Natural killer cell (primary cell): ENCODE data around the gene IL17RE. TPM values are rescaled to one million over a fixed set of nuclear protein-coding genes. Genes with fewer than 3 reads are reported as not detected.

Source experiments
- ATAC-seq, 3 donors: fragments of 150-1000 bp in 2 of 3; fragments of 200-7000 bp in 1 of 3; cut with Tn5 transposase; 1 replicate in 1 of 3; 2 replicates in 2 of 3; pipeline ENCODE4 v1.10.0; 2021; ENCODE audit warnings: mild to moderate bottlenecking in 2 of 3, moderate library complexity in 2 of 3
- DNase-seq, 2 donors: peaks; one replicate each; pipeline versions ENCODE4 v3.0.0 to v3.0.0-alpha.2; 2013 to 2021; ENCODE audit warnings: mixed read lengths in 1 of 2
- H3K27ac ChIP-seq: one replicate; pipeline ENCODE4 v1.5.1; 2013; ENCODE audit warnings: mild to moderate bottlenecking, low read length
- H3K27me3 ChIP-seq: one replicate; pipeline ENCODE4 v1.6.1; 2013; ENCODE audit warnings: low read length; ENCODE audit not compliant: control insufficient read depth, insufficient read depth
- H3K36me3 ChIP-seq: one replicate; pipeline ENCODE4 v1.6.1; 2013; ENCODE audit warnings: low read length; ENCODE audit not compliant: control insufficient read depth, insufficient read depth
- H3K4me1 ChIP-seq: one replicate; pipeline ENCODE4 v1.6.1; 2013; ENCODE audit warnings: low read length; ENCODE audit not compliant: control insufficient read depth, insufficient read depth
- H3K4me3 ChIP-seq: one replicate; pipeline ENCODE4 v1.5.1; 2013; ENCODE audit warnings: low read length
- H3K9me3 ChIP-seq: one replicate; pipeline ENCODE4 v1.6.1; 2013; ENCODE audit warnings: low read length; ENCODE audit not compliant: control insufficient read depth, insufficient read depth
- H3K27ac Mint-ChIP-seq, 2 donors: one replicate each; pipeline ENCODE4 v1.8.0; 2022; ENCODE audit warnings: mild to moderate bottlenecking in 2 of 2, mixed read lengths in 2 of 2, moderate library complexity in 1 of 2
- H3K27me3 Mint-ChIP-seq, 2 donors: one replicate each; pipeline ENCODE4 v1.8.0; 2022; ENCODE audit warnings: low read depth in 2 of 2, mixed read lengths in 2 of 2
- H3K36me3 Mint-ChIP-seq: one replicate; pipeline ENCODE4 v1.8.0; 2022; ENCODE audit warnings: mixed read lengths
- H3K4me1 Mint-ChIP-seq, 2 donors: one replicate each; pipeline ENCODE4 v1.8.0; 2022; ENCODE audit warnings: mixed read lengths in 2 of 2
- H3K4me3 Mint-ChIP-seq: one replicate; pipeline ENCODE4 v1.8.0; 2022; ENCODE audit warnings: mild to moderate bottlenecking, moderate library complexity, mixed read lengths
- H3K9me3 Mint-ChIP-seq, 2 donors: one replicate each; pipeline ENCODE4 v1.8.0; 2022; ENCODE audit warnings: mixed read lengths in 2 of 2
- CTCF ChIP-seq: fragments of 200-600 bp; IDR thresholded peaks from one replicate; pipeline ENCODE4 v1.8.0; 2022; ENCODE audit warnings: antibody characterized with exemption
- WGBS: methylation state at CpG from one replicate; pipeline ENCODE4 v1.1.7; 2013; ENCODE audit warnings: missing lambda C conversion rate; ENCODE audit not compliant: insufficient coverage; 5-methylcytosine and 5-hydroxymethylcytosine counted together
- intact Hi-C: fragments of 100-400 bp; cut with micrococcal nuclease; formaldehyde crosslinking; loops from one replicate; pipeline ENCODE4 v1.14.2; 2022
- total RNA-seq, 4 donors: library from RNA; stranded (reverse); fragments of 120-200 nt in 1 of 4; gene quantifications; one replicate each; pipeline versions ENCODE4 v1.2.3 to v1.2.4, GENCODE V29; 2013 to 2022

The IL17RE gene
- total RNA-seq, 3 donors from 2014 or later (not counting 1 experiment from before 2014, with no cell fraction given), result 0.28 to 2.5 (median 1.5) TPM

GRCh38 chr3:9948586-9948985 lies 45.9 kb downstream of the IL17RE start:
- Histone ChIP-seq H3K4me3 (no peak overlapping the region), H3K4me1 (peaks cover 23% of the 10 kb centered on the region), H3K9me3 (no peaks in the 10 kb centered on the region), H3K27ac (no peak overlapping the region), H3K36me3 (no peaks in the 10 kb centered on the region), H3K27me3 (no peaks in the 10 kb centered on the region)
- intact Hi-C loops, result no loop called here
- 85% methylated on average over 3 of the region's 3 CpGs for WGBS
- Mint-ChIP-seq H3K9me3 (no peaks in the 10 kb centered on the region), H3K4me1 (peaks cover 21 to 24% of the 10 kb centered on the region in 2 donors), H3K27me3 (no peaks in the 10 kb centered on the region), H3K4me3 (no peak overlapping the region), H3K27ac (no peak overlapping the region), H3K36me3 (no peaks in the 10 kb centered on the region)
- ATAC-seq, result no peak
- no peak for DNase-seq
- TF ChIP-seq CTCF, result no peak

GRCh38 chr3:9949115-9949514 lies 46.5 kb downstream of the IL17RE start:
- Histone ChIP-seq H3K9me3 (no peaks in the 10 kb centered on the region), H3K4me1 (peaks cover 23% of the 10 kb centered on the region), H3K4me3 (no peak overlapping the region), H3K36me3 (no peaks in the 10 kb centered on the region), H3K27me3 (no peaks in the 10 kb centered on the region), H3K27ac (no peak overlapping the region)
- no peak for TF ChIP-seq CTCF
- ATAC-seq, result no peak
- no peak overlapping the region for H3K4me3 Mint-ChIP-seq
- no peaks in the 10 kb centered on the region for H3K36me3 Mint-ChIP-seq
- H3K9me3 Mint-ChIP-seq, result no peaks in the 10 kb centered on the region
- H3K4me1 Mint-ChIP-seq, result peaks cover 21 to 24% of the 10 kb centered on the region in 2 donors
- DNase-seq, result no peak
- H3K27ac Mint-ChIP-seq, result no peak overlapping the region
- no peaks in the 10 kb centered on the region for H3K27me3 Mint-ChIP-seq
- intact Hi-C loops, result no loop called here
- WGBS, result 95% methylated on average over 7 of the region's 7 CpGs

GRCh38 chr3:9949626-9950025 lies 47.0 kb downstream of the IL17RE start:
- Mint-ChIP-seq H3K27me3 (no peaks in the 10 kb centered on the region), H3K4me3 (no peak overlapping the region), H3K36me3 (no peaks in the 10 kb centered on the region), H3K27ac (no peak overlapping the region), H3K4me1 (peaks cover 21 to 24% of the 10 kb centered on the region in 2 donors), H3K9me3 (no peaks in the 10 kb centered on the region)
- intact Hi-C loops, result no loop called here
- Histone ChIP-seq H3K27ac (no peak overlapping the region), H3K9me3 (no peaks in the 10 kb centered on the region), H3K36me3 (no peaks in the 10 kb centered on the region), H3K4me3 (no peak overlapping the region), H3K27me3 (no peaks in the 10 kb centered on the region), H3K4me1 (peaks cover 23% of the 10 kb centered on the region)
- no peak for TF ChIP-seq CTCF
- no peak for DNase-seq
- no peak for ATAC-seq
- 93% methylated on average over 9 of the region's 9 CpGs for WGBS

GRCh38 chr3:9951126-9951525 lies 48.5 kb downstream of the IL17RE start:
- Mint-ChIP-seq H3K4me3 (peak overlapping the region; percentile 92), H3K27me3 (no peaks in the 10 kb centered on the region), H3K4me1 (peaks cover 20 to 22% of the 10 kb centered on the region in 2 donors), H3K27ac (no peak overlapping the region), H3K9me3 (no peaks in the 10 kb centered on the region), H3K36me3 (no peaks in the 10 kb centered on the region)
- H3K27ac ChIP-seq, result no peak overlapping the region
- H3K9me3 ChIP-seq, result no peaks in the 10 kb centered on the region
- H3K4me3 ChIP-seq, result no peak overlapping the region
- WGBS, result 6% methylated on average over 7 of the region's 7 CpGs
- TF ChIP-seq CTCF, result no peak
- ATAC-seq (no peak), DNase-seq (no peak)
- H3K36me3 ChIP-seq, result no peaks in the 10 kb centered on the region
- peaks cover 19% of the 10 kb centered on the region for H3K4me1 ChIP-seq
- no peaks in the 10 kb centered on the region for H3K27me3 ChIP-seq
- intact Hi-C loops, result no loop called here
